NCI-H345 (cell line): ENCODE data around the gene RNPEP.
"Not testable (repeated sequence)": the region's sequence is repeated elsewhere in the genome, so short reads cannot be mapped to it uniquely, and the experiment has no call there.

Experiments
- DNase-seq: peaks from one replicate; lab custom pipeline; 2025; lab: John Stamatoyannopoulos, UW

The RNPEP gene

GRCh38 chr1:202036595-202037387, 54.3 kb downstream of the RNPEP start:
- DNase-seq = no peak

- no peak for DNase-seq
Observed at GRCh38 chr1:202037706-202038296, 55.4 kb downstream of the RNPEP start.

- no peak for DNase-seq
Observed at GRCh38 chr1:202038688-202039346, 56.4 kb downstream of the RNPEP start.

- peak; percentile 86 for DNase-seq
Observed at GRCh38 chr1:202045705-202046104, 63.3 kb downstream of the RNPEP start.

GRCh38 chr1:202046227-202046626, 63.8 kb downstream of the RNPEP start:
- peak; percentile 93 for DNase-seq

- DNase-seq = peak; percentile 48
Observed at GRCh38 chr1:202046748-202047708, 64.6 kb downstream of the RNPEP start.

- DNase-seq = peak; percentile 45
Observed at GRCh38 chr1:202047977-202048376, 65.5 kb downstream of the RNPEP start.

- no peak for DNase-seq
Observed at GRCh38 chr1:202049129-202049528, 66.7 kb downstream of the RNPEP start.

GRCh38 chr1:202054094-202054493, 71.6 kb downstream of the RNPEP start:
- no peak for DNase-seq

GRCh38 chr1:202054673-202055072, 72.2 kb downstream of the RNPEP start:
- DNase-seq = not testable (repeated sequence)
